H1 (cell line): Measurements from ENCODE around the gene PPP6C. TPM values are rescaled to one million over a fixed set of nuclear protein-coding genes. Genes with fewer than 3 reads are reported as not detected.

Source experiments
- CTCF ChIA-PET: fragments of 300-600 bp; sonication (Branson Sonifier 250); formaldehyde crosslinking; loops from one replicate; lab custom pipeline; 2021; ENCODE audit not compliant: partially characterized antibody; lab: Charles Lee
- POLR2A ChIA-PET: fragments of 300-600 bp; sonication (Branson Sonifier 250); formaldehyde crosslinking; loops from one replicate; lab custom pipeline; 2021; ENCODE audit warnings: inconsistent platforms; ENCODE audit not compliant: partially characterized antibody; lab: Charles Lee
- DNase-seq, 2 experiments: peaks; one replicate each; pipeline versions ENCODE4 v3.0.0 to v3.0.0-alpha.2; 2010 to 2022; ENCODE audit warnings: low spot score in 2 of 2, low read depth in 1 of 2, mixed read lengths in 1 of 2
- FAIRE-seq: peaks from 2 replicates; lab custom pipeline; 2011; peaks lifted over from hg19 to GRCh38; lab: Jason Lieb, UNC
- H2AFZ ChIP-seq: 2 replicates; pipeline ENCODE4 v1.8.1; 2012; ENCODE audit warnings: low read length, inconsistent platforms
- H2AK5ac ChIP-seq: 2 replicates; pipeline ENCODE4 v1.6.1; 2013; ENCODE audit warnings: low read depth, low read length
- H2BK120ac ChIP-seq: replicated peaks from 2 replicates; pipeline ENCODE3; 2013; ENCODE audit warnings: low read depth, low read length, inconsistent platforms
- H2BK12ac ChIP-seq: 2 replicates; pipeline ENCODE4 v1.6.1; 2013; ENCODE audit warnings: low read depth, low read length
- H2BK15ac ChIP-seq: 2 replicates; pipeline ENCODE4 v1.6.1; 2013; ENCODE audit warnings: low read length
- H2BK20ac ChIP-seq: 2 replicates; pipeline ENCODE4 v1.6.1; 2013; ENCODE audit warnings: low read length
- H2BK5ac ChIP-seq: 2 replicates; pipeline ENCODE4 v1.6.1; 2013; ENCODE audit warnings: low read depth, low read length
- H3K14ac ChIP-seq: 2 replicates; pipeline ENCODE4 v1.6.1; 2013; ENCODE audit warnings: inconsistent platforms; ENCODE audit not compliant: insufficient read length
- H3K18ac ChIP-seq: 2 replicates; pipeline ENCODE4 v1.6.1; 2013; ENCODE audit warnings: low read length; ENCODE audit errors: extremely low read depth
- H3K23ac ChIP-seq: 2 replicates; pipeline ENCODE4 v1.6.1; 2013; ENCODE audit warnings: inconsistent platforms; ENCODE audit not compliant: insufficient read length
- H3K23me2 ChIP-seq: 2 replicates; pipeline ENCODE4 v1.6.1; 2013; ENCODE audit warnings: low read depth, low read length
- H3K27ac ChIP-seq: 2 replicates; pipeline ENCODE4 v1.6.1; 2011; ENCODE audit warnings: low read depth, low read length, inconsistent platforms
- H3K27me3 ChIP-seq, 4 experiments: replicated peaks in 1 of 4; 1 replicate in 1 of 4; 2 replicates in 3 of 4; pipeline versions ENCODE4 v1.6.1 to v1.8.1; 2011 to 2013; ENCODE audit warnings: low read length in 3 of 4, mild to moderate bottlenecking in 3 of 4, inconsistent platforms in 2 of 4, mixed read lengths in 2 of 4, moderate library complexity in 1 of 4; ENCODE audit not compliant: control insufficient read depth in 3 of 4, insufficient read depth in 3 of 4; ENCODE audit errors: extremely low read depth in 1 of 4
- H3K36me3 ChIP-seq, 4 experiments: 2 replicates each; pipeline versions ENCODE4 v1.6.1 to v1.8.1; 2011 to 2013; ENCODE audit warnings: mild to moderate bottlenecking in 4 of 4, low read length in 3 of 4, moderate library complexity in 2 of 4, control low read depth in 1 of 4, inconsistent platforms in 1 of 4; ENCODE audit not compliant: insufficient read depth in 4 of 4, control insufficient read depth in 2 of 4
- H3K4ac ChIP-seq: replicated peaks from 2 replicates; pipeline ENCODE3; 2013; ENCODE audit warnings: low read length, low read depth, mixed read lengths, inconsistent platforms; ENCODE audit not compliant: insufficient read length
- H3K4me1 ChIP-seq, 4 experiments: replicated peaks in 1 of 4; 1 replicate in 1 of 4; 2 replicates in 3 of 4; pipeline versions ENCODE4 v1.6.1 to v1.8.1; 2011 to 2013; ENCODE audit warnings: low read length in 3 of 4, inconsistent platforms in 2 of 4, mixed read lengths in 1 of 4; ENCODE audit not compliant: insufficient read depth in 4 of 4, control insufficient read depth in 3 of 4
- H3K4me2 ChIP-seq, 2 experiments: 2 replicates each; pipeline versions ENCODE4 v1.6.1 to v1.8.1; 2011 to 2013; ENCODE audit warnings: low read depth in 2 of 2, low read length in 2 of 2, control low read depth in 1 of 2, inconsistent platforms in 1 of 2, mild to moderate bottlenecking in 1 of 2; ENCODE audit not compliant: insufficient read depth in 1 of 2
- H3K4me3 ChIP-seq, 4 experiments: fragments of 200-600, 300-600 bp in 1 of 4; sonication (generic), shearing (Covaris generic), sonication (Bioruptor Twin) in 1 of 4; 2 replicates each; pipeline versions ENCODE4 v1.5.1 to v1.8.1; 2011 to 2016; ENCODE audit warnings: low read length in 4 of 4, low read depth in 3 of 4, control low read depth in 2 of 4, inconsistent platforms in 2 of 4, mild to moderate bottlenecking in 2 of 4, mixed read lengths in 1 of 4, moderate library complexity in 1 of 4; ENCODE audit not compliant: insufficient read depth in 2 of 4; ENCODE audit errors: extremely low read depth in 1 of 4
- H3K56ac ChIP-seq: replicated peaks from 2 replicates; pipeline ENCODE3; 2013; ENCODE audit warnings: low read depth, mild to moderate bottlenecking, mixed read lengths, low read length, inconsistent platforms; ENCODE audit not compliant: insufficient read length
- H3K79me1 ChIP-seq: 2 replicates; pipeline ENCODE4 v1.6.1; 2013; ENCODE audit warnings: low read depth, low read length, control low read depth
- H3K79me2 ChIP-seq, 2 experiments: 2 replicates each; pipeline versions ENCODE4 v1.6.1 to v1.8.1; 2012 to 2013; ENCODE audit warnings: low read length in 2 of 2, mild to moderate bottlenecking in 2 of 2, inconsistent platforms in 1 of 2; ENCODE audit not compliant: insufficient read depth in 2 of 2, control insufficient read depth in 1 of 2
- H3K9ac ChIP-seq, 4 experiments: replicated peaks in 1 of 4; 1 replicate in 1 of 4; 2 replicates in 3 of 4; pipeline versions ENCODE4 v1.6.1 to v1.8.1; 2011 to 2013; ENCODE audit warnings: low read depth in 3 of 4, low read length in 3 of 4, control low read depth in 2 of 4, mild to moderate bottlenecking in 2 of 4, moderate library complexity in 2 of 4, inconsistent platforms in 1 of 4; ENCODE audit errors: extremely low read depth in 1 of 4
- H3K9me3 ChIP-seq, 2 experiments: 2 replicates each; pipeline versions ENCODE4 v1.6.1 to v1.8.1; 2012 to 2013; ENCODE audit warnings: mild to moderate bottlenecking in 2 of 2, moderate library complexity in 2 of 2, control low read depth in 1 of 2, inconsistent platforms in 1 of 2, low read depth in 1 of 2, low read length in 1 of 2, mixed read lengths in 1 of 2; ENCODE audit not compliant: insufficient read depth in 2 of 2
- H4K20me1 ChIP-seq, 2 experiments: replicated peaks in 1 of 2; 2 replicates each; pipeline versions ENCODE3 to v1.8.1; 2011 to 2013; ENCODE audit warnings: inconsistent platforms in 2 of 2, low read length in 2 of 2, mild to moderate bottlenecking in 1 of 2; ENCODE audit not compliant: insufficient read depth in 2 of 2, control insufficient read depth in 1 of 2
- H4K5ac ChIP-seq: 2 replicates; pipeline ENCODE4 v1.6.1; 2013; ENCODE audit warnings: low read length, low read depth, mixed read lengths, inconsistent platforms; ENCODE audit not compliant: insufficient read length
- H4K8ac ChIP-seq: 2 replicates; pipeline ENCODE4 v1.8.0; 2013; ENCODE audit warnings: mild to moderate bottlenecking, moderate library complexity, low read length, inconsistent platforms; ENCODE audit not compliant: insufficient read depth; ENCODE audit errors: extremely low read depth
- H4K91ac ChIP-seq: replicated peaks from 2 replicates; pipeline ENCODE3; 2013; ENCODE audit warnings: low read length, mixed read lengths, inconsistent platforms; ENCODE audit not compliant: insufficient read length
- BRCA1 ChIP-seq: IDR thresholded peaks from 2 replicates; pipeline ENCODE4 v1.6.1; 2012; ENCODE audit warnings: low read depth, low read length, improper control_type of control experiment
- CHD2 ChIP-seq: IDR thresholded peaks from 2 replicates; pipeline ENCODE4 v1.6.1; 2012; ENCODE audit warnings: low read length, improper control_type of control experiment
- E2F6 ChIP-seq: IDR thresholded peaks from 2 replicates; pipeline ENCODE4 v1.6.1; 2012; ENCODE audit warnings: inconsistent platforms
- EZH2 ChIP-seq: fragments of 200-600 bp; sonication (generic); IDR thresholded peaks from 2 replicates; pipeline ENCODE4 v1.7.1; 2012; ENCODE audit warnings: low read depth, mild to moderate bottlenecking, moderate library complexity, low read length, inconsistent platforms; ENCODE audit not compliant: severe bottlenecking
- JUN ChIP-seq: IDR thresholded peaks from 2 replicates; pipeline ENCODE4 v1.6.1; 2011; ENCODE audit warnings: low read depth, mild to moderate bottlenecking, improper control_type of control experiment, low read length
- KDM5A ChIP-seq: fragments of 200-600 bp; IDR thresholded peaks from 2 replicates; pipeline ENCODE4 v1.7.1; 2012; ENCODE audit warnings: mild to moderate bottlenecking, low read length, inconsistent platforms, mixed read lengths
- NRF1 ChIP-seq: IDR thresholded peaks from 2 replicates; pipeline ENCODE4 v1.6.1; 2011; ENCODE audit warnings: mild to moderate bottlenecking, low read depth, low read length, improper control_type of control experiment
- POLR2A ChIP-seq, 2 experiments: IDR thresholded peaks; 1 replicate in 1 of 2; 2 replicates in 1 of 2; pipeline ENCODE4 v1.6.1; 2011; ENCODE audit warnings: low read depth in 2 of 2, low read length in 2 of 2, mild to moderate bottlenecking in 2 of 2; ENCODE audit errors: control extremely low read depth in 1 of 2
- RAD21 ChIP-seq, 2 experiments: IDR thresholded peaks in 1 of 2; conservative IDR thresholded peaks in 1 of 2; 2 replicates each; pipeline ENCODE4 v1.6.1; 2011; ENCODE audit warnings: low read depth in 2 of 2, low read length in 2 of 2, improper control_type of control experiment in 1 of 2, inconsistent platforms in 1 of 2, mild to moderate bottlenecking in 1 of 2, moderate library complexity in 1 of 2
- RFX5 ChIP-seq: IDR thresholded peaks from 2 replicates; pipeline ENCODE4 v1.6.1; 2011; ENCODE audit warnings: low read depth, low read length, improper control_type of control experiment, borderline replicate concordance
- RXRA ChIP-seq: IDR thresholded peaks from 2 replicates; pipeline ENCODE4 v1.6.1; 2011; ENCODE audit warnings: low read depth, mild to moderate bottlenecking, low read length, moderate library complexity; ENCODE audit not compliant: insufficient read depth
- SIX5 ChIP-seq: IDR thresholded peaks from 2 replicates; pipeline ENCODE4 v1.6.1; 2011; ENCODE audit warnings: mild to moderate bottlenecking, low read depth, low read length
- SP4 ChIP-seq: IDR thresholded peaks from 2 replicates; pipeline ENCODE4 v1.6.1; 2012; ENCODE audit warnings: low read length, inconsistent platforms
- TBP ChIP-seq: IDR thresholded peaks from 2 replicates; pipeline ENCODE4 v1.6.1; 2011; ENCODE audit warnings: low read depth, low read length, improper control_type of control experiment
- TEAD4 ChIP-seq: IDR thresholded peaks from 2 replicates; pipeline ENCODE4 v1.6.1; 2012; ENCODE audit warnings: low read depth, low read length, inconsistent platforms, mixed read lengths
- WGBS, 2 experiments: shearing (Covaris generic) in 1 of 2; methylation state at CpG; one replicate each; pipeline versions ENCODE4 v1.1.6 to v1.1.7; 2013 to 2015; ENCODE audit warnings: low lambda C conversion rate in 2 of 2, mixed read lengths in 2 of 2, inconsistent platforms in 1 of 2, low coverage in 1 of 2, missing lambda C conversion rate in 1 of 2; ENCODE audit not compliant: insufficient replicate concordance in 2 of 2, insufficient coverage in 1 of 2, insufficient read length in 1 of 2; ENCODE audit errors: extremely low coverage in 1 of 2, missing lambda C conversion rate in 1 of 2; 5-methylcytosine and 5-hydroxymethylcytosine counted together
- polyA plus RNA-seq, 7 experiments: library from polyadenylated mRNA; depleted of rRNA in 3 of 7; stranded (reverse) in 5 of 7; unstranded in 2 of 7; fragments of >200 nt in 5 of 7; fragments of 200-250 nt in 2 of 7; gene quantifications; 1 replicate in 5 of 7; 2 replicates in 1 of 7; 4 replicates in 1 of 7; pipeline versions ENCODE4 v1.2.1 to v1.2.3, GENCODE V29; 2011 to 2013; ENCODE audit warnings: missing spikeins in 2 of 7, mixed read lengths in 2 of 7
- total RNA-seq: library from RNA; stranded (reverse); fragmentation: NEBNext Ultra II Directional; extraction: Animal tissue kit (Norgen Biotek cat#: 25700); gene quantifications from 2 replicates; pipeline ENCODE4 v1.2.1, GENCODE V29; 2021

PPP6C gene
- total and polyA plus RNA-seq, 2 of the 8 experiments (the other 6 are each of a cell fraction or from before 2014, with no cell fraction given), result 22.8 to 52.3 TPM

GRCh38 chr9:125151730-125152129, 37.9 kb downstream of the PPP6C start:
- Histone ChIP-seq H3K9me3 (no peaks in the 10 kb centered on the region), H2BK20ac (no peak overlapping the region), H2BK5ac (no peak overlapping the region), H3K4me3 (no peak overlapping the region), H2AFZ (no peak overlapping the region), H2AK5ac (no peak overlapping the region), H3K27me3 (no peaks in the 10 kb centered on the region), H3K18ac (no peak overlapping the region), H2BK120ac (no peak overlapping the region), H3K23ac (no peak overlapping the region), H4K8ac (no peak overlapping the region), H3K36me3 (peaks cover 16 to 45% (median 30%) of the 10 kb centered on the region in 4 experiments), H3K9ac (no peak overlapping the region), H4K20me1 (peaks cover 0 to 2% of the 10 kb centered on the region in 2 experiments), H4K5ac (no peak overlapping the region), H3K27ac (no peak overlapping the region), H3K23me2 (no peaks in the 10 kb centered on the region), H2BK15ac (no peak overlapping the region), H3K4me1 (peaks cover 0 to 5% (median 1%) of the 10 kb centered on the region in 4 experiments; a peak in 1 of 7 replicates), H3K14ac (no peak overlapping the region), H3K56ac (no peak overlapping the region), H3K79me1 (no peaks in the 10 kb centered on the region), H4K91ac (no peak overlapping the region), H3K79me2 (no peaks in the 10 kb centered on the region), H3K4me2 (no peak overlapping the region), H2BK12ac (no peak overlapping the region), H3K4ac (no peak overlapping the region)
- no peak for TF ChIP-seq POLR2A (IDR thresholded peaks at IDR 0.05; ENCODE audit: control extremely low read depth in 1 of 2, low read depth in 2 of 2, low read length in 2 of 2)
- TF ChIP-seq NRF1, result no peak
- TF ChIP-seq TEAD4, result no peak
- TF ChIP-seq SP4, result no peak
- TF ChIP-seq BRCA1, result no peak
- TF ChIP-seq RXRA, result no peak
- no peak for TF ChIP-seq RFX5
- no peak for TF ChIP-seq EZH2
- no peak for TF ChIP-seq RAD21 (IDR thresholded peaks at IDR 0.05 in 1 of 2, conservative IDR thresholded peaks at IDR 0.05 in 1 of 2; ENCODE audit: low read depth in 2 of 2, low read length in 2 of 2)
- TF ChIP-seq TBP, result no peak
- no peak for TF ChIP-seq CHD2
- no peak for TF ChIP-seq SIX5
- no peak for TF ChIP-seq JUN
- no peak for TF ChIP-seq KDM5A
- no peak for TF ChIP-seq E2F6
- ChIA-PET CTCF (interaction anchor here (1.2 to 1.4 kb wide), 2 partner anchors 13 to 25 kb away, joined by 3 read pairs; no protein-coding TSS in a partner anchor), POLR2A (interaction anchor here (1.3 kb wide), 1 partner anchor 10 kb away, joined by 4 read pairs; no protein-coding TSS in a partner anchor)
- FAIRE-seq (no peak), DNase-seq (no peak)
- 95% methylated on average over 2 of the region's 2 CpGs; no CpG with 5 or more reads in 1 of the 2 experiments for WGBS, 2 experiments
